ENCODE results near the gene LSM2.
A peak's percentile ranks its signal among the peaks of the same experiment; 100 is the strongest.

The LSM2 gene

GRCh38 chr6:31776485-31776988 is 30.2 kb downstream of the LSM2 start:
- no peak for DNase-seq

DNA sequence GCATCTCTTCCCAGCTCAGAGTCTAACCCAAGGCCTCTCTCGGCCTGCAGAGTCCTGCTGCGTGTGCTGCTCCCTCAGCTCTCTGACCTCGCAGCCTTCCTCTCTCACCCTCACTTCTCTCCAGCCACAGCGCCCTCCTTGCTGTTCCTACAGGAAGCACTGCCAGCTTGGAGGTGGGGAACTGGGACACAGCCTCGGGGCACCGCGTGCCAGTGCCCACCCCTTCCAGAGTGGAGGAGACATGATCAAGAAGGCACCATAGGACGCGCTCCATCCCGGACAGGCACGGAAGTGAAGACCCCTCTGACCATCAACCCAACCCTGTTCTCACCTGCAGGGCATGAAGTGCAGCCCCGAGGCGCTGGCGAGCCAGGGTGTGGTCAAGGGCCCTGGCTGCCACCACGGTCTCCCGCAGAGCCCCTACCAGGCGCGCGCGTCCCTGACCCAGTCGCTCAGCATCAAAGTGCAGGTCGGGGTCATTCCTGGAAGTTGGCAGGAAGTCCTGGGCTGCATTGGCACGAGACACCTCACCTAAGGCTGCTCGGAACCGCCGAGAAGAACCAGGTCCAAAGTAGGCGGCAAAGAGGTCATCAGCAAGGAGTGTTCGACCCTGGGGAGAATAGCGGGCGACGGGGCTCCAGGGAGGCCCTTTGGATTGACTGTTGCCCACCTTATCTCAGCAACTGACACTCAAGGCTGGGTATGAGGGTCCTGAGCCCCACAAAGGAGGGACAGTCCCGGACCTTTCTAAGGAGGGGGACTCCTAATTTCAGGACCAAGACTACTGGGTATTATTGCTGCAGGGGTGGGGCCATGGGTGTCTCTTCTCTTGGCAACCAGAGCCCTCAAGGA is 30.9 kb downstream of the LSM2 start:
- DNase-seq = no peak

DNA sequence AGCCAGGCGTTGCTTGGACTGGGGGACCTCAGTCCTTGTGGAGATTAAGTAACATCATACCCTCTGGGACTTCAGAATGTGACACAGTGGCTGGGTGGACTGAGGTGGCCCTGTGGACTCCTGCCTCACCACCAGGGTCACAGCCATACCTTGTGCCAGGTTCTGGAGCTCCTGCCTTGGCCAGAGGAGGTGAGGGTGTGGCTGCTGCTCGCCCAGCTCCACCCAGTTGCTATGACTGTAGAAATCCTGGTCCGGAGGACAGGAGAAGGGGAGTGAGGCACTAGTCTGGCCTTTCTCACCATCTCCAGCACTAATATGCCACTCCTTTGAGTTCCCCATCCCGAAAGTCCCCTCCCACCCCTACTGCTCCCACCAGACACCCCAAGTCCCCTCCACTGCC is 31.6 kb downstream of the LSM2 start:
- DNase-seq = no peak

DNA sequence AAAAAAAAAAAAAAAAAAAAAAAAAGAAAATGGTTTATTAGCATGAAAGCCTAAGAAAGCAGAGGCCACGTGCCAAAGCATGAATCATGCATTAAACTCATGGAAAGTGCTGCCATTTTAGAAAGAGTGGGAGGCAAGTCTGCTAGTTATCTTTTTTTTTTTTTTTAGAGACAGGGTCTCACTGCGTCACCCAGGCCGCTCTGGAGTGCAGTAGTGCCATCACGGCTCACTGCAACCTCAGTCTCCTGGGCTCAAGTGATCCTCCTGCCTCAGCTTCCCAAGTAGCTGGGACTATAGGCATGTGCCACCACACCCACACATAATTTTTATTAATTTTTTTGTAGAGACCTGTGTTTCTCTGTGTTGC is 34.8 kb downstream of the LSM2 start:
- DNase-seq = no peak

GRCh38 chr6:31770860-31771259 is 35.9 kb downstream of the LSM2 start:
- DNase-seq = no peak

- DNase-seq = peak; percentile 47
Observed at GRCh38 chr6:31769684-31770371, 36.9 kb downstream of the LSM2 start.

DNA sequence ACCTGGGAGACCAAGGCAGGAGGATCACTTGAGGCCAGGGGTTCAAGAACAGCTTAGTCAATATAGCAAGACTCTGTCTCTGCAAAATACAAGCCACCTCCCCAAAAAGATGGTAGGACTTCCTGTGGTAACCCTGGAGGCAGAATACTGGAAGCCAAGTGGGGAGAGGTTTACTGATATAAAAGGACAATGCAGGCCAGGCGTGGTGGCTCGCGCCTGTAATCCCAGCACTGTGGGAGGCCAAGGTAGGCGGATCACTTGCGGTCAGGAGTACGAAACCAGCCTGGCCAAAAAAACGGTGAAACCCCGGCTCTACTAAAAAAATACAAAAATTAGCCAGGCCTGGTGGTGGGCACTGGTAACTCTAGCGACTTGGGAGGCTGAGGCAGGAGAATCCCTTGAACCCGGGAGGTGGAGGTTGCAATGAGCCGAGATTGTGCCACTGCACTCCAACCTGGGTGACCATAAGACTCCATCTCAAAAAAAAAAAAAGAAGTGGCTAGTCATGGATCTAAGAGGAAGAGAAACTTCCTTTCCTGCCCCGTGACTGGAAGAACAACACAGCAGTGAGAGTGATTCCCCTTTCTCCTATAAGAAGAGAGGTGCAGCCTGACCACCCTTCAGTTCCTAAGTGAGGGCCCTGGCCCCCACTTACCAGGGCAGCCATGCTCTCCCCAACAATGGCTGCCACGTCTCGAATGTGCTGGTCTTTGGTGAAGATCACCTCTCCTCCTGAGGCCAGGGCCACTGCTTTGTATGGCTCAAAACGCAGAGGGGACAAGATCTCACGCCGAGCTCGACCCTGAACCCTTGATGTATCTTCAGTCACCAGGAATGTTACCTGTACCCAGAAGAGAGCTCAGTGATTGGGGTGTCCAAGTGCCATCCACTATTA is 38.2 kb downstream of the LSM2 start:
- no peak for DNase-seq

- no peak for DNase-seq
Observed at GRCh38 chr6:31767096-31767645, 39.6 kb downstream of the LSM2 start.

DNA sequence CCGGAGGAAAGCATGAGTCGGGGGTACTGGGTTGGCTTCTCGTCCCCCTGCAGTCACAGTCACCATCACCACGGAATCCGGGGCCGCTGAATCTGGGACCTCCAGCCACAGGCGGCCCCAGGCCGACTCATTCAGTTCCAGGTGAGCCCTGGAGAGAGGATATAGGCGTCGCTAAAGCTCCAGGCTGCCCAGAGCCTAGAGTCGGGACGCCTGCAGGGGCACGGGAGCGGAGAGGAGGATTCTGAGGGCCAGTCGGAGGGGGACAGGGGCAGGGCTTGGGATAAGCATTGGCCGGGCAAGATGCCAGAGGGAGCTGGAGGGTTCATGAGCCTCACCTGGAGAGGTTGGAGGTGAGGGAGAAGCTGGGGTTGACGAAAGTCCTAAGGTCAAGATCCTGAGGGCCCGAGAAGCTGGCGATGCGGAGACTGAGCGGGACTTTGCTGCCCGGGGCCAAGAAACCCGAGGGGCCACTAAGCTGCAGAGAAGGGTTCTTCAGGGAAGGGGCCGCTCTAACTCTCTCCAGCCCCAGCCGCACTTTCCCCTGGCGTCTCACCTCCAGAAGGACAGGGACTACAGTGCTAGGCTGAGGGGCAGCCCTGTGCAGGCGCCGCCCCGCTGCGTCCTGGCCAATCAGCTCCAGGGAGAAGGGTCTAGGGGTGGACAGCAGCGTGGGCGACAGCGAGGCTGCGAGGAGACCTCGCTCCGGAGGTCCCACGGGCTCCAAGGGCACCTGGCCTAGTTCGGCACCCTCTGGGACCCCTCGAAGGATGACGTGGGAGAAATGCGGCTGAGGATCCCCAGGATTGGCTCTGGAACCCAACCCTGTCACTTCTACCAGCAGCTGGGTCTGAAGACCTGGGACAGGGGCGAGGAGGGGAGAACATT is 40.6 kb downstream of the LSM2 start:
- DNase-seq = no peak

- no peak for DNase-seq
Observed at GRCh38 chr6:31765559-31765909, 41.2 kb downstream of the LSM2 start.

- DNase-seq = no peak
Observed at GRCh38 chr6:31764198-31764597, 42.6 kb downstream of the LSM2 start.

DNA sequence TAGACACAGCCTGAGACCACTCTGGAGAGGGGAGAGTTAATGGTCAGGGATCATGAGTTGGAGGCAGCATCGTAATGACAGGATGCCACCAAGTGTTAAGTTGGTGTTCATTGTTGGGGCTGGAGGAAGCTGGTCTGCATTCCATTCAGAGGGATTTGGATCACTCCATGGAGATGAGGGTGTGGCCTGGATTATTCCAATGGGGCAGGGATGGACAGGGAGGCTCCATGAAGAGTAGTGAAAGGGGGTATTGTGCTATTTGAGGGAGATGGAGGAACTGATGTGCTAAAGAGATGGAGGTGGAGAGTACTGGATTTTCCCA is 43.2 kb downstream of the LSM2 start:
- no peak for DNase-seq

GRCh38 chr6:31762878-31763618 is 43.7 kb downstream of the LSM2 start:
- no peak for DNase-seq

DNA sequence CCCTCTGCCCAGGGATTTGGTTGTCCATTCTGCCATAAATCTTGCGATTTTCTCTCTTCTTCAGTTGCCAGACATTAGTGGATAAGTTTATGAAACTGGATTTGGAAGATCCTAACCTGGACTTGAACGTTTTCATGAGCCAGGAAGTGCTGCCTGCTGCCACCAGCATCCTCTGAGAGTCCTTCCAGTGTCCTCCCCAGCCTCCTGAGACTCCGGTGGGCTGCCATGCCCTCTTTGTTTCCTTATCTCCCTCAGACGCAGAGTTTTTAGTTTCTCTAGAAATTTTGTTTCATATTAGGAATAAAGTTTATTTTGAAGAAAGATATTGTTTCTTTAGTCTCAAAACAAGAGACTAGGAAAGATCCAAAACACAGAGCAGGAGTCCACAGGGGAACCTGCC is 44.4 kb downstream of the LSM2 start, which contains the start of gene SAPCD1:
SAPCD1 (plus strand) TSS at position 301 of the 400 bp plus-strand sequence. CDS start 399 bp downstream, outside the sequence.
- DNase-seq = no peak

DNA sequence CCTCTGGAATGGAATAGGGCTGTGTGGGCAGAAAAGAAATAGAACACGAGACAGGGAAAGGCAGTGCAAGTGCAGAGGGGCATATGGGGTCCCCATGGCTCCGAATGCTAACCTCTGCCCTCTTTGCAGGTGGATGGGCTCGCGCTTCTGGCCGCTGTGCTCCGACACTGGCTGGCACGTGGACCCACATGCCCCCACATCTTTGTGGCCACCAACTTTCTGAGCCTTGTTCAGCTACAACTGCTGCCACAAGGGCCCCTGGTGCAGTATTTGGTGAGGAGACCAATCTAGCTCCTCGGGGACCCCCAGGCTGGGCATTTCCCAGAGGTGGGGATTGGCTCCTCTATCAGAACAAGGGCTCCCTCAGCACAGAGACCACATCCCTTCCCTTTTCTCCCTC is 45.4 kb downstream of the LSM2 start:
- no peak for DNase-seq

- DNase-seq = no peak
Observed at GRCh38 chr6:31760790-31761189, 46.0 kb downstream of the LSM2 start.

DNA sequence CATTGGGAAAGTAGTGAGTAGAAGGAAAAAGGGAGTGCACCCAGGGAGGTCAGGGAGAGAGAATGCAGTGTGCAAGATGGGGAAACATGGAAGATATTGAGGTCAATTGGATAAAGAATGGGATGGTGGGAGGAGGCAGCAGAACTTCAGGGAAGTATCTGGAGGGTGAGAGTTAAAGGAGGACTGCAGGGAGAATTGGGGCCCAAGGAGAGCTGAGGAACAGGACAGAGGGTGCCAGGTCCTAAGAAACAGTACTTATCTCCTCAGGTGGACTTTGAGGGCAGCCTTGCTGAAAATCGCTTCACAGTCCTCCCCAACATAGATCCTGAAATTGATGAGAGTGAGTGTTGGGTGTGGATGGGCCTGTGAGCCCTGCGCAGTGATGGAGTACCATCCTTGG is 48.5 kb downstream of the LSM2 start:
- no peak for DNase-seq

DNA sequence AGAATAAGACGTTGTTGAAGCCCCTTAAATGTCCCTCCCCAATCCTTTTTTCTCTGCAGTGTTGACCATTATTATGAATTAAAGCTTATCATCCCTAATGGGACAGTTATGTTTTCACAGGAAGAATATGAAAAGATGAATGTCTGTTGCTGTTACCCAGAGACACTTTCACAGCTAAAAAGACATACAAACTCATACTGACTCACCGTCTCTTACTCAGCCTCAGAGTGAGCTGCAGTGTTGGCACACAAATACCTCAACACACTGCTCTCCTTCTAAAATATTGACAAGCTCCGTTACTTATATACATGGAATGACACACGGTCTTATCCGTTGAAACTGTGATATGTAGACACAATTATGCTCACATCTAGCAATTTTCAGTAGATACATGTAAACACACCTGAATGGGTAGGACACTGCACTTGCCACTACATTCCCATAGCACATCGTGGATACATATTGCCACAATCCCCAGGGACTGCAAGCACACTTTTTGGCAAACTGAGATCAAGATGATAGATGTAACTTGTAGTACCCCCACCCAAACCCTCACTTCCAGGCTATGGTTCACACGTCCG is 53.9 kb downstream of the LSM2 start:
- DNase-seq = no peak

DNA sequence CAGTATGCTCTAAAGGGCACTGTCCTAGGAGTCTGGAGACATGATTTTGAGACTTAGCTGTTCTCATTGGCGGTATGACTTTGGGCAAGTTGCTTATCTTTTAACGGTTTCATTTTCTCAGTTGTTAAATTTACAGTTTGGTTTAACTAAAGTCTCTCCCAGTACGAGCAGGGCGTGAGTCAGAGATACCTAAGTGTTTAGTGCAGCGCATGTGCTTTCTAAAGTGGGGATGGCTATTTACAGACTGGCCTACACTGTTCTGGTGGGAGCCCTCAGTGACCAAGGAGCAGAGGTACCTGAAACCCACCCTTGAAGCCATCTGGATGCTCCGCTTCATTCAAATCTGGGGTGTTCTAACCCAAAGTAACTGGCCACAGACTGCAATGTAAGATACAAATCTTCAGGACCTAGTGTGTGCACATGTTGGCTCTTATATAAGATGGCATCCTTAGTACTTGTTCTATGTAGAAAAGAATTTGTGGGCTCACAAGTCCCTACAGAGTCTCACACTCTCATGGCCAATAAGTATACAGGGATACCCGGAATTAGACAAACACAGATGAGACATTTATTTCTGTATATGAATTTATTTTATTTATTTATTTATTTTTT is 56.2 kb downstream of the LSM2 start:
- DNase-seq = no peak

DNA sequence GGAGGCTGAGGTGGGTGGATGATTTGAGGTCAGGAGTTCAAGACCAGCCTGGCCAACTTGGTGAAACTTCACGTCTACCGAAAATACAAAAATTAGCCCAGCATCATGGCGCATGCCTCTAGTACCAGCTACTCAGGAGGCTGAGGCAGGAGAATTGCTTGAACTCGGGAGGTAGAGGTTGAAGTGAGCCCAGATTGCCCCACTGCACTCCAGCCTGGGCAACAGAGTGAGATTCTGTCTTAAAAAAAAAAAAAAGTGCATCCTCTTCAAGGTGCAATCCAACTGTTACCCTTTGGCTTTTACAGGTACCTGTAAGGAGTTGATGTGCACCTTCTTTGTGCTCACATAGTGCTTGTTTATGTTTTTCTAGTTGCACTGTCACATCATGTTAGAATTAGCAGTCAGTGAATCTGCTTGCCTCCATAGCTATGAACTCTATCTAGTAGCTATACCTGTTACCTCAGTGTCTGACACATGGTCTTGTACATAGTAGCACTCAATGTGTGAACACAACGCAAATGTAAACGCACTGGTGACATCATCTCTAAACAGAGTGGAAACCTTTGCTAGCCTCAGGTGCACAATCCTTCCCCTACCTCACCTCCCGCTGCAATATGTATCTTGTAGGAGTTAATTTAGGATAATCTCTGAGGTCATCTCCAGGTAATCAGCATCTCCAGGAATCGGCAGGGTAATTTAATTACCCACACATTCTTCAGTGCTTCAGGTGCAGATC is 57.3 kb downstream of the LSM2 start:
- no peak for DNase-seq

All from NCI-H345 (cell line).